RPMI7951 (cell line): ENCODE results near the gene RBMS1. TPM values are rescaled to one million over a fixed set of nuclear protein-coding genes. Genes with fewer than 3 reads are reported as not detected.

ENCODE experiments used
- DNase-seq: peaks from one replicate; pipeline ENCODE4 v3.0.0-alpha.2; 2012; ENCODE audit warnings: low read depth
- total RNA-seq: library from RNA; depleted of rRNA; stranded (reverse); fragments of >200 nt; shearing (Covaris generic); gene quantifications from 2 replicates; pipeline ENCODE4 v1.2.3, GENCODE V29; 2014

Gene RBMS1
- total RNA-seq, 1 experiment from 2014 or later, result 82.7 TPM

- no peak for DNase-seq
Observed at GRCh38 chr2:160224507-160224906, 269.1 kb downstream of the RBMS1 start.

GRCh38 chr2:160224060-160224459, 269.5 kb downstream of the RBMS1 start:
- peak; percentile 99 for DNase-seq

GRCh38 chr2:160223560-160223959, 270.0 kb downstream of the RBMS1 start:
- DNase-seq, result no peak

- DNase-seq, result no peak
Observed at GRCh38 chr2:160222546-160223283, 270.9 kb downstream of the RBMS1 start.
